ENCODE results near the gene ESPL1. TPM values are rescaled to one million over a fixed set of nuclear protein-coding genes. Genes with fewer than 3 reads are reported as not detected.

The ESPL1 gene
- total RNA-seq, 1 donor from 2014 or later: 1.5 TPM

DNA sequence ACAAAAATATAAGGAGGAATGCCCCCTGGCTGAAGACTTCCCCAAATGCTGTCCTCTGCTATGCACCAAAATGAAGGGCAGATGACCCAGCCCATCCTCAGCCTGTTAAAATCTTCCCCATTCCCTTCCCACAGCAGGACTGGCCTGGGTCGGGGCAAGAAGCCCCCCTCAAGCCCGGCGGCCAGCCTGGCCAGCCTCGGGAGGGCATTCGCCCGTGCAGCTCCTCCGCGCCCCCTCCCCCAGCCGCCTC is 36.5 kb upstream of the ESPL1 start:
- no peak for DNase-seq (ENCODE audit: low spot score)

DNA sequence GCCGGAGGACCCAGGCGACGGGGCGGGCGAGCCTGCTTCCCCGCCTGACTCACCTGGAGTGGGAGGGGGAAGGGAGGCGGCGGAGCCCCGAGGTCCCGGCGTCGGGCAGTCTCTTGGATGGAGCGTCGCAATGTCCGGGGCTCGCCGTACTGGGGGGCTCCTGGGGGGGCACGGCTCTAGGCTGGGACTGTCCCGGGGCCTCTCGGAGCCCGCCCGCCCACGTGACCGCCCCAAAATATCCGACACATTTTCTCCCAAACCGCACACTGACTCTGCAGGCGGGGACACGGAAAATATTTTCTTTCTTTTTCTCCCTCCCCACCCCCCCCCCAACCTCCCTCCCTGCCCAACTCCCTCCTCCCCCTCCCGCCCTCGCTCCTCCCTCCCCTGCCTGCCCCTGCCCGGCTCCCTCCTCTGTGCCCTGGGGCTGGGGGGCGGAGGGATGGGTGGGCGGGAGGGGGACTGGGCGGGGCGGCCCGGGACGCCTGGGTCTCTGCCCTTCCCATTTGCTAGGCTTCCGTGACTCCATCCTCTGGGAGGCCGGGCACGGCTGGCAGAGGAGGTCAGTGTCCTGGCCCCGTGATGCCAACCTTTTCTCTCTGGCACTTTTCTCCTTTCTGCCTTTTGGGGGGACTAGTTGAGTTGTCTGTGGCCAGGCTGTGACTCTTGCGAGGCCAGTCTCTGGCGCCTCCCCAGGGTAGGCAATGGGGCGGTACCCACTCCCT is 36.0 kb upstream of the ESPL1 start, which contains the start of gene RARG:
Gene RARG (minus strand): TSS at position 289 of the 725 bp plus-strand sequence. CDS start 4,664 bp downstream, outside the sequence.
- peak; percentile 55 for DNase-seq (ENCODE audit: low spot score)

DNA sequence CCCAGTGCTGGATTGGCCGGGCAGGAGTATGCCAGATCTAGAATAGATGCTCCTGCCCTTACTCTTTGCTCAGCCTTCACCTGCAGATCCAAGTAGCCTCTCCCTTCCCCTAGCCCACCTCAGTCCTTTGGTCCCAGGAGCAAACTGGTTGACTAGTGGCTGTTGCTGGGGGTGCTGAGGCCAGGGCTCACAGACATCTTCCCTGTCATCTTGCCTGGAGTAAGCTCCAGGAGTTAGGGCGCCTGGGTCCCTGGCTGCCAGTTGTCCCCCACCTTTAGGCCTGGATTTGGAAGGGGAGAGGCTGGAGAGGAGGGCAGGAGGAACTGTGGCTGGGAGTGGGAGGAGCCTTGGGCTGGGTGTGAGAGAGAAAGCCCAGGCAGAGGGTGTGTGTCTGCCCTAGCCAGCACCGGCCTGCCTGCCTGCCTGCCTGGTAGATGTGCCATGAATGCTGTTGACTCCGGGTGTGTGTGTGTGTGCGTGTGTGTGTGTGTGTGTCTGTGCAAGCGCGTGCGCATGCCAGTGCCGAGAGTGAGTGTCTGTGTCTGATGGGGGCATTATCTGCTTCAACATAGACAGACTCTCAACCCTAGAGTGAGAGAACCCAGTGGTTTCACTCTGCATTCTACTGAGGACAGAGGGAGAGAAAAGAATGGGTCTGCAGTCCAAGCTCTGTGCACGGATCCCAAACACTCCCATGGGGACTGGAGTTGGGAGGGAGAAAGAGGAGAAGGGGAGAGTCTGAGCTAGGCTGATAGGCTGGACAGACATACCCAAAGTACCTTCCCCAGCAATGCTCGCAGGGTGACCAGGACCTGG is 35.2 kb upstream of the ESPL1 start:
- peak; percentile 73 for DNase-seq (ENCODE audit: low spot score)

DNA sequence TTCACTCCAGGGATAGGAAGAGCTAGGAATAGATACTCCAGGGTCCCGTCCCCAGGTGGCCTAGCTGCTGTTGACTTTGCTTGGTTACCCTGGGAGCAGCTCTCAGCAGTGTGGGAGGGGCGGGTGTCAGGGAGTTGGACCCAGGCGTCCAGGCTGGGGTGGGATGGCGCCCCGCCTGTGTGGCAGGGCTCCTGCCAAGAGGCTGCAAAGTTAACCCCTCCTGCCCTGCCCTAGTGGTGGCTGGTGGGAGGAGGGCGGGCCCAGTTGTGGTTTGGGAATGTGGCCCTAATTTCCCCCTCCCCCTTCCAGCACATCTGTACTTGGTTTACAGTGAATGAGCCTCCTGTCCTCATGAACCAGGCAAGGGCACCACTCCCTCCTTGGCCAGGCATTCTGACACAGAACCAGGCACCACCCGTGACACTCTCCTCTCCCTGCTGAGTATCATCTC is 34.4 kb upstream of the ESPL1 start:
- no peak for DNase-seq (ENCODE audit: low spot score)

DNA sequence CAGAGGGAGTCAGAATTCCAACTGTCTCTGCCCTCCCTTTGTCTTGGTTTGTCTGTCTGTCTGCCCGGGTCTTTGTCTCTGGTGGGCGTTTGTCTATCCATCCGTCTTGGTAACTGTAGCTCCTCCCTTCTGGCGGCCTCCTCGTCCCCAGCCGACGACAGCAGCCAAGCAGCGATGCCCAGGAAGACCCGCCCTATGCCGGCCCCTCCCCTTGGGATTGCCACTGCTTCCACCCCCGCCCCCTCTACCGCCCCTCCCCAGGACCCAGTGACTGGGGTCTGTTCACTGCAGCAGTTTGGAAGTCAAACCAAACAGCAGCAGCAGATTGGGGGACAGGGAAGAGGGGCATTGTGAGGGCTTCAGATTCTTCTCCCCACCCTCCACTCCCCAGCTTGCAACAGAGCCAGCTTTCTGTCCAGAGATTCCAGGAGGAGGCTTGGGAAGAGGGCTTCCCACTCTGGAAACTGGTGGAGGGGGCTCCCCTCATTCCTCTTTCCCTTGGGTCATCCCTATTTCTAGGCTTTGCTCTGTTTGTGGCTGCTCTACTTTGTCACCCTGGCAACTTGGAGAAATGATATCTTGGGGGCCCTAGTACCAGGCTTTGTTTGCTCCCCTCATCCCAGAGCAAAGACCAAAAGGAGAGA is 33.7 kb upstream of the ESPL1 start:
- no peak for DNase-seq (ENCODE audit: low spot score)

DNA sequence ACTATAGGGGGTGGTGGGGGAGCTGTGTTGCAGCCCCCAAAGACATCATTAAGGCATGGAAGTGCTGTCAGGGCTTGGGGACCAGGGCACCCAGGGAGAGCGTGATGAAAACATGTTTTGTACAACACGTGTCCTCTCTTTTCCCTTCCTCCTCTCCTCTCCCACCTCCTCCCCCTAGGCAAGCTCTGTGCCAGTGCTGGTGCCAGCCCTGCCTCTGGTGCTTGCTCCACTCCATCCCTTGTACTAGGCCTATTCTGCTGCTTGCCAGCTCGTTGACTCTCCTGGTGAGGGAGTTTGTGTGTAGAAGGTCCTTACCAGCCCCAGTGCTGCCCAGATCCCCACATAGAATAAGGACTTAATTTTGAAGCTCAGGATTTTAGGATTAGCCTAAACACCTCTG is 32.9 kb upstream of the ESPL1 start:
- no peak for DNase-seq (ENCODE audit: low spot score)

DNA sequence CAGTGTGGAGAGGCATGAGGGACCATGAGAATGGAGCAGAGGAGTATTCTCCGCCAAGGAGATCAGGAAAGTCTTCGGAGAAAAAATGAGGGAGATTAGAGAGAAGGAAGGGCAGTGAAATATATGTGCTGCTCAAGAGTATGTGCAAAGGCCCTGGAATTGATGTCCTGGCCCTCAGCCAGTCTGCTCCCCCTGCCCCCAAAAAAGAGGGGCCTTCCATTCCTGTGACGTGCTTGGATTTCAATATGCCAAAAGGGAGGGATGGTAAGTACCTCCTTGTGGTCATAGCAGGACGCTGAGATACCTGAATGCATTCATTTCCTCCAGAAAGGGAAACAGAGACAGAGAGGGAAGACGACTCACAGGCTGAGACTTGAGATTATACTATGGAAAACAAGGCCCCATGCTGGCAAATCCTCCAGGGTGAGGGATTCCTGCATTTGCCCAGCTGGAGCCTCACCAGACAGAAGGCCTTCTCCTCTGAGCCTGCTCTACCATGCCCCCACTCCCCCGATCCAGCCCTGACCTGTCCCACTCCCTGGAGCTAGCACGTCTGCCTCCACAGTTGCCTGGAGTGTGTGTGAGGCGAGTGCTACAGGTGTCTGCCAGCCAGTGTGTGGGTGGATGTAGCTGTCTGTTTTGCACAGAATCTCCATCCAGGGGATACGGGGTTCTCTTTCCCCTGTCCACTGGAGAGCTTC is 32.2 kb upstream of the ESPL1 start:
- DNase-seq (ENCODE audit: low spot score): no peak

DNA sequence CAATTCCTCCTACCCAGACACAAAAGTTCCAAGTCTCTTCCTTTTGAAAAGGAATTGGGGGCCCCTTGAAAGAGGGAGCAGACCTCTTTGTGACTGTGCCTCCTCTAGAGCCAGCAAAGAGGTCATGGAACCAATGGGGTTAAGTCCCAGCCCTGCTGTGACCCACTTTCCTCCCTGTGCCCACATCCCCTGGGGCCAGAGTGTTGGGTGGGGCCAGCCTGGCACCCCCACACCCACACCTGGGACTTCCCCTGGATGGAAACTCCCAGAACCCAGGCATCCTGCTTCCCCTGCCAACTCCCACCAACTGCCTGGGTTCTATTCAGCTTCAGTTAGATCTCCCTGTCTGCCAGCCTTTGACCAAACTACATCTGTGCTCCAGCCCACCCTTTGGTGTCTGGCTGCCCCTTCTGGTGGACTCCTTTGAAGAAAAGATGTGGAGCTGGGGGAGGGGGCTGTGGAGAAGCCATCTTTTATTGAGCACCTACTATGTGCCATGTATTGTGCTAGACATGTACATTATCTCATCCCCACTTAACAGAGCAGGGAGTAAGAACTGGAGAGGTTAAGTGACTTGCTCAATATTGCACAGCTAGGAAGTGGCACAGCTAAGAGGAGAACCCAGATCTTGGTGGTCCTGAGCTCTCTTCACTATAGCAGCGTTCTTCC is 31.5 kb upstream of the ESPL1 start:
- no peak for DNase-seq (ENCODE audit: low spot score)

DNA sequence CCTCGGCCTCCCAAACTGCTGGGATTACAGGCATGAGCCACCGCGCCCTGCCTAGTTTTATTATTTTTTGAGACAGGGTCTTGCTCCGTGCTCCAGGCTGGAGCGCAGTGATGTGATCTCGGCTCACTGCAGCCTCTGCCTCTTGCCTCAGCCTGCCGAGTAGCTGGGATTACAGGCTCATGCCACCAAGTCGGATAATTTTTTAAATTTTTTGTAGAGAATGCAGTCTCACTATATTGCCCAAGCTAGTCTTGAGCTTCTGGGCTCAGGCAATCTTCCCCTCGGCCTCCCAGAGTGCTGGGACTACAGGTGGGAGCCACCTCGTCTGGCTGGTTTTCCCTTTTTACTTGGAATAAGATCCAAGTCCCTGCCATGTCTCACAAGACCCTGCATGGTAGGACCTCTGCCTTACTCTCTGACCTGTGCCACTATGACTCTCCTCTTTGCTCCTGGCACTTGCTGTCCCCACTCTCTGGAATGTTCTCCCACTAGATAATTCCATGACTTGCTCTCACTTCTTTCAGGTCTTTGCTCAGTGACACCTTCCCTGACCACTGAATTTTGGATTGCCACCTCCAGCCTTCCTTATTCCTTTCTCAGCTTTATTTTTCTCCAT is 28.3 kb upstream of the ESPL1 start:
- no peak for DNase-seq (ENCODE audit: low spot score)

DNA sequence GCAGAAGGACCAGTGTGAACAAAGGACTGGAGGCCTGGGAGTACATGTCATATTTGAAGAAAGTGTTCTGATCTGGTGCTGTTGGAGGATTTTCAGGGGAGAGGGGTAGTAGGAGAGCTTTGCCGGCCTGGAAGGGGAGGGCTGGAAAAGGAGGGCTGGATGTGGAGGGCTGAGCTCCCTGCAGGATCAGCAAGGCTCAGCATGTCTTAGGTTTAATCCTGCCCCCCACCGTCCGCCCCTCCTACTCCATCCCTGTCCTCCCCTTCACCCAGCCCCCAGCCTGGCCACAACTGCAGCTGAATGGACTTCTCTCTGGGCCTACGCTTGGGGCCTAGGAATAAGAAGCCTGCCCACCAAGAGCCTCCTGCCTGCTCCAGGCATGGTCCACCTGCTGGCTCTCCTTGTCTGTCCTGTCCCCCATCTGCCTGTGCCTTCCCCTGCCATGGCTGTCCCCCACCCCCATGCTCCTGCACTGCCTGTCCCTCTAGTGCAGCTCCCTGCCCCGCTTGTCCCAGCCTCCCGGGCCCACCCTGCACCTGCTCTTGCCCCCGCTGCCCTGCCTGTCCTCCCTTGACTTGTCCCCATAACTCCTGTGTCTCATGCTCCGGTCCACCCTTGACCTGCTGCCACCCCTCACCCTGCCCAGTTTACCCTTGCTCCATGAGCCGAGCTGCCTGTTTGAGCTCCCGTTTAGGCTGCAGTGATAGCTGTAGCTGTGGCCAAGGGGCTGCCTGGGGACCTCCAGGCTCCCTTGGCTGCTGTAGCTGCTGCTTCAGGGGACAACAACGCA is 26.3 kb upstream of the ESPL1 start:
- no peak for DNase-seq (ENCODE audit: low spot score)

DNA sequence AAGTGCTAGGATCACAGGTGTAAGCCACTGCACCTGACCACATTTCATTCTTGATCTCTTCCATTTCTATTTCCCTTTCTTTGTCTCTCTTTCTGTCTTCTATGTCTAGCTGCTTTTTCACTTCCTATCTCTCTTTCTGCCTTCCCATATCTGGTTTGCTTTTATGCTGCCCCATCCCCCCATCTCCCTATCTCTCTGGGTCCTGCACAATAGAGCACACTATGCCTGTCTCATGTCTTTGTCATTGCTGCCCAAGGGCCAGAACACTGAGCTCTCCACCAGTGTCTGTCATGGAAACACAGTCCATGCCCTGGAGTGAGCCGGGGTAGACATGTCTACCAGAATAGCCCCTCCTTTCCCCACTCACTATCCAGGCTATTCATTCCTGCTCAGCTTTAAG is 23.8 kb upstream of the ESPL1 start:
- no peak for DNase-seq (ENCODE audit: low spot score)

DNA sequence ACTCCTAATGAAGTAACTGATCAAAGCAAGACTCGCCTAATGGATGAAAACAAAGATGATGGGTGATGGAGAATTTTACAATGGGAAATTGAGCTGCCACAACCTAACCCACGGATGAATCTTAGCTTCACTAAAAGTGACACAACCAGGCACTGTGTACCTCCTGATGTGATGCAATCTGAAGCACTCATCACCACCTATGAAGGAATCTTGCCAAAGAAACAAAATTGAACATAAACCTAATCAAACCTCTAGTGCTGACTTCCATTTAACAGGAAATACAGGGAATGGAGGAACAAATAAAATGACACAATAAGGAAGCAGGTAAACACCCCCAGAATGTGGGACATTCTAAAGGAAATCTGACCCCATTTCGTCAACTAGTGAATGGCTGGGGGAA is 22.8 kb upstream of the ESPL1 start:
- DNase-seq (ENCODE audit: low spot score): no peak

DNA sequence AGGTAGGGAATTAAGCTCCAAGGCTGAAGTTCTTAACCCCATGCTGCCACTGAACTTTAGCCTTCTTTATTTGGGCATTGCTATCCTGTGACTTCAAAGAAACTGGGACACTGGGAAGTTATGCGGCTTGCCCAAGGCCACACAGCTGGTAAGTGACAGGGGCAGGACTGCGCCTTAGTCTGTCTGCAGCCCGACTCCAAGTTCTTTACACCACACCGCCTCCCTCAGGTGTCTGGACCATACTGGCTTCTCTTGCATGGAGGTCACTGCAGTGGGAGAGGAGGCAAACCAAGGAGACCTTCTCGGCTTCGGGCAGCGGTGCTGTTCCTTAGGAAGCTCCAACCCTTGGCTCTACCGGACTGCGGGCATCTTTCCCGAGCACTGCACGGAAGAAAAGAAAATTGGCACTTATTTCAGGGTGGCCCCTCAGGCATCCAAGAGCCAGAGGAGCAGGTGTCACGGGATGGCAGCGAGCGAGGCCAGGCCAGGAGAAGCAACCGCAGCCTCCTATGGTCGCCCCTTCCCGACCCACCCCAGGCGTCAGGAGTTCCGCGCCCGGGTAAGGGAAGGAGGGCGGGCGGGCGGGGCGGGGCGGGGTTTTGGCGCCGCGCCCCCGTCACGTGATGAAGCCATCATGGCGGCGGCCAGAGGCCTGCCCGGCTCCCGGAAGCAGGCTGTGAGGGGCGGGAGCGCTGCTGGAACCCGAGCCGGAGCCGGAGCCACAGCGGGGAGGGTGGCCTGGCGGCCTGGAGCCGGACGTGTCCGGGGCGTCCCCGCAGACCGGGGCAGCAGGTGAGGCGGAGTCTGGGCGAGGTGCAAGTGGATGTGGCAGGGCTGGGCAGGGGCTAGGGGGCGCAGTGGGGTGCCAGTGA is 16.4 kb upstream of the ESPL1 start:
- peak; percentile 73 for DNase-seq (ENCODE audit: low spot score)

DNA sequence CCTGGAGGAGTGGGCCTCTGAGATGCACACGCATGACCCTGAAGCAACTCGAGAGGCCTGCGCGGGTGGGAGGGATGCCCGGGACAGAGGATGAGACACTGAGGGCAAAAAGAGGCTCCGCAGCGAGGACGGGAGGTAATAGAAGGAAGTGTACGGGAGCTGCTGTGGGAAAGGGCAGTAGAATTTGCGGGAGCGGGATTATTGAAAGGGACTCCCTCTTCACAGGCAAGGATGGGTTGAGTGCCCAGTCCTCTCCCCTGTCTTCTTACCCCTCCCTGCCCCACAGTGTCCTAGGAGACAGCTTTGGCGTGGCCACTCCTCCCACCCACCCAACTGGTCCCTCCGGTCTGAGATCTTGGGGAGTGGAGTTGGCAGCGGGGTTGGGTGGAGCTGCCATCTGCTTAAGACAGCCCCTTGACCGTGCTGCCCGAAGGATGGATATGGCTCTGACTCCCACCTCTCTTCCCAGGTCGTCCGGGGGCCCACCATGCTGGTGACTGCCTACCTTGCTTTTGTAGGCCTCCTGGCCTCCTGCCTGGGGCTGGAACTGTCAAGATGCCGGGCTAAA is 15.7 kb upstream of the ESPL1 start:
- DNase-seq (ENCODE audit: low spot score): no peak

DNA sequence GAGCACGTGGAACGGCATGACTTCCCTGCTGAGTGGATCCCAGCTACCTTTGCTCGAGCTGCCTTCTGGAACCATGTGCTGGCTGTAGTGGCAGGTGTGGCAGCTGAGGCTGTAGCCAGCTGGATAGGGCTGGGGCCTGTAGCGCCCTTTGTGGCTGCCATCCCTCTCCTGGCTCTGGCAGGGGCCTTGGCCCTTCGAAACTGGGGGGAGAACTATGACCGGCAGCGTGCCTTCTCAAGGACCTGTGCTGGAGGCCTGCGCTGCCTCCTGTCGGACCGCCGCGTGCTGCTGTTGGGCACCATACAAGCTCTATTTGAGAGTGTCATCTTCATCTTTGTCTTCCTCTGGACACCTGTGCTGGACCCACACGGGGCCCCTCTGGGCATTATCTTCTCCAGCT is 14.8 kb upstream of the ESPL1 start:
- no peak for DNase-seq (ENCODE audit: low spot score)

DNA sequence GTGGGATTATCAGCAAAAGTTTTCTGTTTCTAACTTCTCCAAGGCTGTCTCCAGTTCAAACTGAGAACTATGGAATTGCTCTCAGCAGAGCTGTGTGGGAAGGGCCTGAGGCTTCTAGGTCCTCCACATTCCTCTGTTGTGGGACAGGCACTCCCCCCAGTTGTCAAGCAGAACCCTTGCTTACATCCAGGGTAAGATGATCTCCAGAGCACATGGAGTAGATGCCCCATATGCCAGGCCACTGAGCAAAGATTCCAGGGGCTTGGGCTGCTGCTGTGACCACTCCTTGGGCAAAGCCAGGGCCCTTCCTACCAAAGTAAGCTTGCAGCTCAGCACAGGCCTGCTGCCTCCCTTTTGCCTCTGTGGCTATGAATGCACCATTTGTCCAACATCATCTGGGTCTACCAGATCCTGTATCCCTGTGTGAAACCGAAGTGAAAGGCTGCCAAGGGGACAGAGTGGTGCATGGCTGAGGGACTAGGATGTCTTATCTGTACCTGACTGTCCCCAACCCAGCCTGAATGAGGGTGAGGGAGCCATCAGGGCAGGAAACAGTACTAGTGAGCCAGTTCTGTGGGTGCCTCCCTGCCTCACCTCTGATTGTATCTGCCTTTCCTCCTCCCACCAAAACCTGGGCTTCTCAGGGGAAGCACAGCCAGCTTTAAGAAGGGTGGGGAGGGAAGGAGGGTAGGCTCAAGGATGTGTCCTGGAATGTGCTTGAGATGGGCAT is 13.1 kb upstream of the ESPL1 start:
- no peak for DNase-seq (ENCODE audit: low spot score)

DNA sequence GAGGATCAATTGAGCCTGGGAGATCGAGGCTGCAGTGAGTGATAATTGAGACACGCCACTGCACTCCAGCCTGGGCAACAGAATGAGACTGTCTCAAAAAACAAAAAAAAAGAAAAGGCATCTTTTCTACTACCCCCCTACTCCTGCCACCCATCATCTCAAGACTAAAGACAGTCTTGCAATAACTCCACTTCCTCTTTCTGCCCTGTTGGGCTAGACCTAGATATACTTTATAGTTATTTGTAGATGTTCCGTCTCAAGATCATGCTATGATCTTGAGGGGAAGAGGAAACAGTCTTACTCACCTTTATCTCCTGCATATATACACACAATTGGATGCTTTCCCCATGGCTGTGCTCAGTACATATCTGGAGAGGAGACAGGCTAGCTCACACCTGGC is 12.1 kb upstream of the ESPL1 start:
- no peak for DNase-seq (ENCODE audit: low spot score)
